GM23338 (cell line): ENCODE results near the gene NTM. TPM values are rescaled to one million over a fixed set of nuclear protein-coding genes. Genes with fewer than 3 reads are reported as not detected.

Experiments
- ATAC-seq: fragments of 200-7000 bp; cut with Tn5 transposase; 3 replicates; pipeline ENCODE4 v1.9.1; 2020
- DNase-seq: peaks from one replicate; pipeline ENCODE4 v3.0.0-alpha.2; 2015; ENCODE audit warnings: low spot score
- H2AFZ ChIP-seq: fragments of 200-600 bp; sonication (generic); 2 replicates; pipeline ENCODE4 v1.8.0; 2016; ENCODE audit warnings: antibody characterized with exemption, mild to moderate bottlenecking, moderate library complexity
- H3F3A ChIP-seq: fragments of 200-600 bp; sonication (generic); replicated peaks from 2 replicates; pipeline ENCODE4 v1.8.0; 2017; ENCODE audit warnings: antibody characterized with exemption, mixed run types, low read depth
- H3K27ac ChIP-seq: fragments of 200-600 bp; sonication (generic); 2 replicates; pipeline ENCODE4 v1.6.1; 2016; ENCODE audit warnings: low read depth
- H3K27me3 ChIP-seq: fragments of 200-600 bp; sonication (generic); 2 replicates; pipeline ENCODE4 v1.8.0; 2016; ENCODE audit warnings: mild to moderate bottlenecking, mixed run types, moderate library complexity; ENCODE audit not compliant: insufficient read depth
- H3K36me3 ChIP-seq: fragments of 200-600 bp; sonication (generic); 2 replicates; pipeline ENCODE4 v1.8.0; 2016; ENCODE audit warnings: mild to moderate bottlenecking; ENCODE audit not compliant: insufficient read depth
- H3K4me1 ChIP-seq: fragments of 200-600 bp; sonication (generic); 2 replicates; pipeline ENCODE4 v1.8.0; 2016; ENCODE audit warnings: mild to moderate bottlenecking, moderate library complexity; ENCODE audit not compliant: insufficient read depth
- H3K4me2 ChIP-seq: fragments of 200-600 bp; sonication (generic); 2 replicates; pipeline ENCODE4 v1.7.1; 2017; ENCODE audit warnings: mixed run types
- H3K4me3 ChIP-seq: fragments of 200-600 bp; sonication (generic); 2 replicates; pipeline ENCODE4 v1.6.1; 2016; ENCODE audit warnings: mixed run types
- H3K79me2 ChIP-seq: fragments of 200-600 bp; sonication (generic); replicated peaks from 2 replicates; pipeline ENCODE4 v1.8.0; 2017; ENCODE audit warnings: mild to moderate bottlenecking; ENCODE audit not compliant: insufficient read depth
- H3K9me2 ChIP-seq: fragments of 200-600 bp; sonication (generic); 2 replicates; pipeline ENCODE4 v1.8.0; 2017; ENCODE audit not compliant: insufficient read depth
- H4K20me1 ChIP-seq: fragments of 200-600 bp; sonication (generic); replicated peaks from 2 replicates; pipeline ENCODE4 v1.8.0; 2017; ENCODE audit warnings: mild to moderate bottlenecking; ENCODE audit not compliant: insufficient read depth
- H3K27ac Mint-ChIP-seq: 2 replicates; pipeline ENCODE4 v1.8.0; 2020; ENCODE audit warnings: inconsistent platforms, mild to moderate bottlenecking, moderate library complexity, mixed read lengths
- H3K27me3 Mint-ChIP-seq: 3 replicates; pipeline ENCODE4 v1.8.0; 2022; ENCODE audit warnings: low read depth, mild to moderate bottlenecking, moderate library complexity, mixed read lengths, inconsistent platforms; ENCODE audit not compliant: insufficient read depth, poor library complexity
- H3K36me3 Mint-ChIP-seq: 3 replicates; pipeline ENCODE4 v1.8.0; 2021; ENCODE audit warnings: low read depth, mild to moderate bottlenecking, inconsistent platforms, moderate library complexity, mixed read lengths
- H3K4me1 Mint-ChIP-seq: 3 replicates; pipeline ENCODE4 v1.8.0; 2020; ENCODE audit warnings: mild to moderate bottlenecking, inconsistent platforms, mixed read lengths
- H3K4me3 Mint-ChIP-seq: 3 replicates; pipeline ENCODE4 v1.8.0; 2021; ENCODE audit warnings: moderate library complexity, mild to moderate bottlenecking, inconsistent platforms, mixed read lengths
- H3K9me3 Mint-ChIP-seq: 3 replicates; pipeline ENCODE4 v1.8.0; 2020; ENCODE audit warnings: moderate library complexity, mild to moderate bottlenecking, inconsistent platforms, mixed read lengths
- CREB1 ChIP-seq: fragments of 250-450 bp; sonication (Bioruptor Pico); IDR thresholded peaks from 2 replicates; pipeline ENCODE4 v1.5.0; 2020; ENCODE audit warnings: low read depth, mild to moderate bottlenecking, moderate library complexity
- EZH2 ChIP-seq: fragments of 200-600 bp; sonication (generic); IDR thresholded peaks from one replicate; pipeline ENCODE4 v1.8.0; 2017; ENCODE audit warnings: antibody characterized with exemption, mild to moderate bottlenecking, low read depth; ENCODE audit not compliant: unreplicated experiment
- EZH2phosphoT487 ChIP-seq: fragments of 200-600 bp; sonication (generic); IDR thresholded peaks from one replicate; pipeline ENCODE4 v1.8.1; 2018; ENCODE audit warnings: antibody characterized with exemption; ENCODE audit not compliant: unreplicated experiment
- JUNB ChIP-seq: IDR thresholded peaks from one replicate; pipeline ENCODE4 v1.6.1; 2016; ENCODE audit warnings: antibody characterized with exemption; ENCODE audit not compliant: unreplicated experiment
- NANOG ChIP-seq: IDR thresholded peaks from 2 replicates; pipeline ENCODE4 v1.6.1; 2016; ENCODE audit warnings: antibody characterized with exemption, borderline replicate concordance
- POLR2AphosphoS5 ChIP-seq: IDR thresholded peaks from 2 replicates; pipeline ENCODE4 v1.6.1; 2016; ENCODE audit warnings: antibody characterized with exemption, low read depth
- STAT1 ChIP-seq: IDR thresholded peaks from one replicate; pipeline ENCODE4 v1.6.1; 2016; ENCODE audit warnings: antibody characterized with exemption; ENCODE audit not compliant: unreplicated experiment
- ZNF114 ChIP-seq: fragments of 250-450 bp; sonication (Bioruptor Pico); IDR thresholded peaks from 2 replicates; pipeline ENCODE4 v1.5.0; 2020; ENCODE audit warnings: mild to moderate bottlenecking, moderate library complexity
- polyA plus RNA-seq: library from polyadenylated mRNA; unstranded; fragments of >200 nt; fragmentation: Nextera tagmentation; extraction: Ambion mirVana; gene quantifications from 2 replicates; pipeline ENCODE4 v1.2.1, GENCODE V29; 2016
- total RNA-seq: library from RNA; depleted of rRNA; stranded (reverse); fragments of >200 nt; shearing (Covaris generic); gene quantifications from 2 replicates; pipeline ENCODE4 v1.2.3, GENCODE V29; 2014
- TF ChIP-seq, protein P1 (sequence below): IDR thresholded peaks from 2 replicates; pipeline ENCODE4 v1.6.1; 2016; ENCODE audit warnings: antibody characterized with exemption
- TF ChIP-seq, protein P2 (sequence below): IDR thresholded peaks from one replicate; pipeline ENCODE4 v1.6.1; 2018; ENCODE audit warnings: antibody characterized with exemption; ENCODE audit not compliant: unreplicated experiment
- TF ChIP-seq, protein P3 (sequence below): fragments of 250-450 bp; sonication (Bioruptor Pico); IDR thresholded peaks from 2 replicates; pipeline ENCODE4 v1.5.0; 2020; ENCODE audit warnings: mild to moderate bottlenecking, moderate library complexity

NTM gene
- total and polyA plus RNA-seq, 2 experiments from 2014 or later = 10.6 to 14.6 TPM

DNA sequence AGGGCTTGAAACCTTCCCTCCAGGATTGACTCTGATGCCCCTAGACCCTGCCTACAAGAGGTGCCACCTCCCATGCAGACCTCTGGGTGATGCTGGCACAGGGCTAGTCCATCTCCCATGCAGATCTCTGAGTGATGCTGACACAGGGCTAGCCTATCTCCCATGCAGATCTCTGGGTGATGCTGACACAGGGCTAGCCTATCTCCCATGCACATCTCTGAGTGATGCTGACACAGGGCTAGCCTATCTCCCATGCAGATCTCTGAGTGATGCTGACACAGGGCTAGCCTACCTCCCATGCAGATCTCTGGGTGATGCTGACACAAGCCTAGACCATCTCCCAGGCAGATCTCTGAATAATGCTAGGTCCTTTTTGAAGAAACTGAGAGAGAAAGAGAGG, 321.7 kb downstream of the NTM start:
- H3K27me3 Mint-ChIP-seq = peaks cover 35% of the 10 kb centered on the region
- Histone ChIP-seq H3F3A (no peaks in the 10 kb centered on the region), H3K4me2 (no peak overlapping the region; the same call in 1 of the 2 replicates), H2AFZ (no peak overlapping the region), H3K4me1 (peaks cover 3% of the 10 kb centered on the region; the same call in 1 of the 2 replicates), H3K9me2 (no peaks in the 10 kb centered on the region), H3K4me3 (no peak overlapping the region), H3K27ac (no peak overlapping the region), H3K36me3 (no peaks in the 10 kb centered on the region), H4K20me1 (no peaks in the 10 kb centered on the region), H3K79me2 (no peaks in the 10 kb centered on the region), H3K27me3 (peaks cover 36% of the 10 kb centered on the region)
- no peak for ATAC-seq
- no peaks in the 10 kb centered on the region for H3K9me3 Mint-ChIP-seq
- H3K4me1 Mint-ChIP-seq = peaks cover 7% of the 10 kb centered on the region
- DNase-seq = no peak
- no peaks in the 10 kb centered on the region for H3K36me3 Mint-ChIP-seq
- H3K27ac Mint-ChIP-seq = no peak overlapping the region
- H3K4me3 Mint-ChIP-seq = no peak overlapping the region
- TF ChIP-seq, protein P1, sequence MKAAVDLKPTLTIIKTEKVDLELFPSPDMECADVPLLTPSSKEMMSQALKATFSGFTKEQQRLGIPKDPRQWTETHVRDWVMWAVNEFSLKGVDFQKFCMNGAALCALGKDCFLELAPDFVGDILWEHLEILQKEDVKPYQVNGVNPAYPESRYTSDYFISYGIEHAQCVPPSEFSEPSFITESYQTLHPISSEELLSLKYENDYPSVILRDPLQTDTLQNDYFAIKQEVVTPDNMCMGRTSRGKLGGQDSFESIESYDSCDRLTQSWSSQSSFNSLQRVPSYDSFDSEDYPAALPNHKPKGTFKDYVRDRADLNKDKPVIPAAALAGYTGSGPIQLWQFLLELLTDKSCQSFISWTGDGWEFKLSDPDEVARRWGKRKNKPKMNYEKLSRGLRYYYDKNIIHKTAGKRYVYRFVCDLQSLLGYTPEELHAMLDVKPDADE = no peak
- TF ChIP-seq, protein P2, sequence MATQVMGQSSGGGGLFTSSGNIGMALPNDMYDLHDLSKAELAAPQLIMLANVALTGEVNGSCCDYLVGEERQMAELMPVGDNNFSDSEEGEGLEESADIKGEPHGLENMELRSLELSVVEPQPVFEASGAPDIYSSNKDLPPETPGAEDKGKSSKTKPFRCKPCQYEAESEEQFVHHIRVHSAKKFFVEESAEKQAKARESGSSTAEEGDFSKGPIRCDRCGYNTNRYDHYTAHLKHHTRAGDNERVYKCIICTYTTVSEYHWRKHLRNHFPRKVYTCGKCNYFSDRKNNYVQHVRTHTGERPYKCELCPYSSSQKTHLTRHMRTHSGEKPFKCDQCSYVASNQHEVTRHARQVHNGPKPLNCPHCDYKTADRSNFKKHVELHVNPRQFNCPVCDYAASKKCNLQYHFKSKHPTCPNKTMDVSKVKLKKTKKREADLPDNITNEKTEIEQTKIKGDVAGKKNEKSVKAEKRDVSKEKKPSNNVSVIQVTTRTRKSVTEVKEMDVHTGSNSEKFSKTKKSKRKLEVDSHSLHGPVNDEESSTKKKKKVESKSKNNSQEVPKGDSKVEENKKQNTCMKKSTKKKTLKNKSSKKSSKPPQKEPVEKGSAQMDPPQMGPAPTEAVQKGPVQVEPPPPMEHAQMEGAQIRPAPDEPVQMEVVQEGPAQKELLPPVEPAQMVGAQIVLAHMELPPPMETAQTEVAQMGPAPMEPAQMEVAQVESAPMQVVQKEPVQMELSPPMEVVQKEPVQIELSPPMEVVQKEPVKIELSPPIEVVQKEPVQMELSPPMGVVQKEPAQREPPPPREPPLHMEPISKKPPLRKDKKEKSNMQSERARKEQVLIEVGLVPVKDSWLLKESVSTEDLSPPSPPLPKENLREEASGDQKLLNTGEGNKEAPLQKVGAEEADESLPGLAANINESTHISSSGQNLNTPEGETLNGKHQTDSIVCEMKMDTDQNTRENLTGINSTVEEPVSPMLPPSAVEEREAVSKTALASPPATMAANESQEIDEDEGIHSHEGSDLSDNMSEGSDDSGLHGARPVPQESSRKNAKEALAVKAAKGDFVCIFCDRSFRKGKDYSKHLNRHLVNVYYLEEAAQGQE = no peak
- TF ChIP-seq ZNF114 (CRISPR knock-in tag) (no peak), CREB1 (CRISPR knock-in tag) (no peak), NANOG (no peak), EZH2 (no peak), JUNB (no peak), STAT1 (no peak), POLR2AphosphoS5 (no peak), EZH2phosphoT487 (no peak)
- TF ChIP-seq, protein P3, sequence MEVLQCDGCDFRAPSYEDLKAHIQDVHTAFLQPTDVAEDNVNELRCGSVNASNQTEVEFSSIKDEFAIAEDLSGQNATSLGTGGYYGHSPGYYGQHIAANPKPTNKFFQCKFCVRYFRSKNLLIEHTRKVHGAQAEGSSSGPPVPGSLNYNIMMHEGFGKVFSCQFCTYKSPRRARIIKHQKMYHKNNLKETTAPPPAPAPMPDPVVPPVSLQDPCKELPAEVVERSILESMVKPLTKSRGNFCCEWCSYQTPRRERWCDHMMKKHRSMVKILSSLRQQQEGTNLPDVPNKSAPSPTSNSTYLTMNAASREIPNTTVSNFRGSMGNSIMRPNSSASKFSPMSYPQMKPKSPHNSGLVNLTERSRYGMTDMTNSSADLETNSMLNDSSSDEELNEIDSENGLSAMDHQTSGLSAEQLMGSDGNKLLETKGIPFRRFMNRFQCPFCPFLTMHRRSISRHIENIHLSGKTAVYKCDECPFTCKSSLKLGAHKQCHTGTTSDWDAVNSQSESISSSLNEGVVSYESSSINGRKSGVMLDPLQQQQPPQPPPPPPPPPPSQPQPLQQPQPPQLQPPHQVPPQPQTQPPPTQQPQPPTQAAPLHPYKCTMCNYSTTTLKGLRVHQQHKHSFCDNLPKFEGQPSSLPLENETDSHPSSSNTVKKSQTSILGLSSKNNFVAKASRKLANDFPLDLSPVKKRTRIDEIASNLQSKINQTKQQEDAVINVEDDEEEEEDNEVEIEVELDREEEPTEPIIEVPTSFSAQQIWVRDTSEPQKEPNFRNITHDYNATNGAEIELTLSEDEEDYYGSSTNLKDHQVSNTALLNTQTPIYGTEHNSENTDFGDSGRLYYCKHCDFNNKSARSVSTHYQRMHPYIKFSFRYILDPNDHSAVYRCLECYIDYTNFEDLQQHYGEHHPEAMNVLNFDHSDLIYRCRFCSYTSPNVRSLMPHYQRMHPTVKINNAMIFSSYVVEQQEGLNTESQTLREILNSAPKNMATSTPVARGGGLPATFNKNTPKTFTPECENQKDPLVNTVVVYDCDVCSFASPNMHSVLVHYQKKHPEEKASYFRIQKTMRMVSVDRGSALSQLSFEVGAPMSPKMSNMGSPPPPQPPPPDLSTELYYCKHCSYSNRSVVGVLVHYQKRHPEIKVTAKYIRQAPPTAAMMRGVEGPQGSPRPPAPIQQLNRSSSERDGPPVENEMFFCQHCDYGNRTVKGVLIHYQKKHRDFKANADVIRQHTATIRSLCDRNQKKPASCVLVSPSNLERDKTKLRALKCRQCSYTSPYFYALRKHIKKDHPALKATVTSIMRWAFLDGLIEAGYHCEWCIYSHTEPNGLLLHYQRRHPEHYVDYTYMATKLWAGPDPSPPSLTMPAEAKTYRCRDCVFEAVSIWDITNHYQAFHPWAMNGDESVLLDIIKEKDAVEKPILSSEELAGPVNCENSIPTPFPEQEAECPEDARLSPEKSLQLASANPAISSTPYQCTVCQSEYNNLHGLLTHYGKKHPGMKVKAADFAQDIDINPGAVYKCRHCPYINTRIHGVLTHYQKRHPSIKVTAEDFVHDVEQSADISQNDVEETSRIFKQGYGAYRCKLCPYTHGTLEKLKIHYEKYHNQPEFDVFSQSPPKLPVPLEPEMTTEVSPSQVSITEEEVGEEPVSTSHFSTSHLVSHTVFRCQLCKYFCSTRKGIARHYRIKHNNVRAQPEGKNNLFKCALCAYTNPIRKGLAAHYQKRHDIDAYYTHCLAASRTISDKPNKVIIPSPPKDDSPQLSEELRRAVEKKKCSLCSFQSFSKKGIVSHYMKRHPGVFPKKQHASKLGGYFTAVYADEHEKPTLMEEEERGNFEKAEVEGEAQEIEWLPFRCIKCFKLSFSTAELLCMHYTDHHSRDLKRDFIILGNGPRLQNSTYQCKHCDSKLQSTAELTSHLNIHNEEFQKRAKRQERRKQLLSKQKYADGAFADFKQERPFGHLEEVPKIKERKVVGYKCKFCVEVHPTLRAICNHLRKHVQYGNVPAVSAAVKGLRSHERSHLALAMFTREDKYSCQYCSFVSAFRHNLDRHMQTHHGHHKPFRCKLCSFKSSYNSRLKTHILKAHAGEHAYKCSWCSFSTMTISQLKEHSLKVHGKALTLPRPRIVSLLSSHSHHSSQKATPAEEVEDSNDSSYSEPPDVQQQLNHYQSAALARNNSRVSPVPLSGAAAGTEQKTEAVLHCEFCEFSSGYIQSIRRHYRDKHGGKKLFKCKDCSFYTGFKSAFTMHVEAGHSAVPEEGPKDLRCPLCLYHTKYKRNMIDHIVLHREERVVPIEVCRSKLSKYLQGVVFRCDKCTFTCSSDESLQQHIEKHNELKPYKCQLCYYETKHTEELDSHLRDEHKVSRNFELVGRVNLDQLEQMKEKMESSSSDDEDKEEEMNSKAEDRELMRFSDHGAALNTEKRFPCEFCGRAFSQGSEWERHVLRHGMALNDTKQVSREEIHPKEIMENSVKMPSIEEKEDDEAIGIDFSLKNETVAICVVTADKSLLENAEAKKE (CRISPR knock-in tag) = no peak
